Measurements from ENCODE around the gene GOLGA8S. TPM values are rescaled to one million over a fixed set of nuclear protein-coding genes. Genes with fewer than 3 reads are reported as not detected.
"Not testable (repeated sequence)": the region's sequence is repeated elsewhere in the genome, so short reads cannot be mapped to it uniquely, and the experiment has no call there.

The GOLGA8S gene
- total RNA-seq = under 1 TPM in 1 of 2 experiments, not detected in 1; 0.11 TPM

DNA sequence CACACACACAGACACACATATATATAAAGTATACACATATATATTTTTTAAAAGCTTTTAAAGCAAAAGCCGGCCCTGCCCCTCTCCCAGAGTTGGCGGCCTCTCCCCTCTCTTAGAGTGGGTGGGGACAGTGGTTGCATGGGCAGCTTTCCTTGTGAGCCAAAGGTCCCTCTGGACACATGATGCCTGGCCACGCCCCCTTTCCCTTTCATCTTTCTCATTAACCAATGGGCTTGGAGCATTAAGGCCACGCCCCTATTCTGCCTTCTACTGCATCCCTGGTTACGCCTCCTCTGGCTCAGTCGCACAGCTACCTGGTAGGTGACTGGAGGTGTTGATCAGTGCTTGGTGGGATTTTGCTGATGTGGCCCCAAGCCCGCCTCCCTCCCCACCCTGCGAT is at the start of gene GOLGA8S:
GOLGA8S (plus strand) TSS at position 301 of the 400 bp plus-strand sequence; CDS start at position 363, 62 bp downstream.
- CTCF ChIA-PET, POLR2A ChIA-PET: not testable (repeated sequence)

DNA sequence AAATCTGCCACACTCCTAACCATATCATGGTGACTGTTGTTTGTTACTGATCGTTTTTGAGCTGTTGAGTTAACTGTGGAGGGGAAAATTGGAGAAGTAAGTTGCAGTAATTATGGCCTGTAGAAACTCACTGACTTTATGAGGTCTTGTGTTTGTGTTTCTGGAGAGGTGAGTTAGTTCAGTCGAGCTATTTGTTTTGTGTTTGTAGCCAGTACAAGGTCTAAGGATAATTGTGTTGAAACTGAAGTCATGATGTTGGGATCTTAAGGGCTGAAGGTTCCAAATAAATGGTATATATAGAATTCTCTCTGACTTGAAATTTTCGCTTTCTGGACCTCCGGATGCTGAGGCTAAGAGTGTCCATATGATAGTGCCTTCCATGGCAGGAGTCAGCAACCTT is 49.7 kb upstream of the GOLGA8S start:
- POLR2A ChIA-PET, CTCF ChIA-PET: not testable (repeated sequence)

- CTCF ChIA-PET, POLR2A ChIA-PET: not testable (repeated sequence)
Measured at GRCh38 chr15:23305921-23306320, 48.6 kb upstream of the GOLGA8S start.

DNA sequence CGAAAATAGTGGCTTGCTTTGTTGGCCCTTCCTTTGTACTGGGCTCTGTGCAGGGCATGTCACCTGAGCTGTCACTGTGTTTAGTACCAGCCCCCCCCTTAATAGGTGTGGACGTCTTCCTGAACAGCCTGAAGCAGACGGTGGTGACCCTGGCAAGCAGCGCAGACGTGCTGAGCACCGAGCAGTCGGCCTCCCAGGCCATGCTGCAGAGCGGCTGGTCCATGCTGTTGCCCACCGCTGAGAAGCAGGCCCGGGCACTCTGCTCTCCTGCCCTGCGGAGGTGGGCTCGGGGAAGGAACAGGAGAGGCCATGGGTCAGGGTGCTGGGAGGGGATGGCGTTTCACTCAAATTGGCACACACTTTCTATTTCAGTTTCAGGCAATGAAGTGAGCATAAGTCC is 43.3 kb upstream of the GOLGA8S start:
- POLR2A ChIA-PET, CTCF ChIA-PET: not testable (repeated sequence)

GRCh38 chr15:23334096-23334495 is 20.5 kb upstream of the GOLGA8S start, which contains the start of gene GOLGA6L26:
GOLGA6L26 (minus strand) TSS chr15:23334196; CDS start chr15:23334135, 61 bp downstream.
- POLR2A ChIA-PET, CTCF ChIA-PET: not testable (repeated sequence)

DNA sequence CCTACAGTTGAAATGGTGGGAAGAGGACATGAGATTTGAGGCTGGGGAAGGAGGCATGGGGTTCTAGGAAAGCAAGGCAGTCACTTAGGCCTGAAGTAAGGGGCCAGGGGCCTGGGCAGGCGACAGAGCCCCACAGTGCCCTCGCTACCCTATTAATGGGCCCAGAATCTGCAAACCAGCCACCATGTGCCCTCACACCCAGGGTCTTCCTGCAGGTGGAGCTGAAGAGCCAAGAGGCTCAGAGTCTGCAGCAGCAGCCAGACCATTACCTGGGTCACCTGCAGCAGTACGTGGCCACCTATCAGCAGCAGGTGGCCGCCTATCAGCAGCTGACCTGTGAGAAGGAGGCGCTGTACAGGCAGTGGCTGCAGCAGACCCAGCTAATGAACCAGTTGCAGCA is 8.1 kb downstream of the GOLGA8S start:
- POLR2A ChIA-PET, CTCF ChIA-PET: not testable (repeated sequence)

- POLR2A ChIA-PET, CTCF ChIA-PET: not testable (repeated sequence)
Measured at GRCh38 chr15:23364261-23364660, 9.7 kb downstream of the GOLGA8S start.

GRCh38 chr15:23370578-23370977 is 16.0 kb downstream of the GOLGA8S start:
- ChIA-PET CTCF (no interaction called here), POLR2A (no interaction called here)

- CTCF ChIA-PET, POLR2A ChIA-PET: not testable (repeated sequence)
Measured at GRCh38 chr15:23371134-23371533, 16.6 kb downstream of the GOLGA8S start.

DNA sequence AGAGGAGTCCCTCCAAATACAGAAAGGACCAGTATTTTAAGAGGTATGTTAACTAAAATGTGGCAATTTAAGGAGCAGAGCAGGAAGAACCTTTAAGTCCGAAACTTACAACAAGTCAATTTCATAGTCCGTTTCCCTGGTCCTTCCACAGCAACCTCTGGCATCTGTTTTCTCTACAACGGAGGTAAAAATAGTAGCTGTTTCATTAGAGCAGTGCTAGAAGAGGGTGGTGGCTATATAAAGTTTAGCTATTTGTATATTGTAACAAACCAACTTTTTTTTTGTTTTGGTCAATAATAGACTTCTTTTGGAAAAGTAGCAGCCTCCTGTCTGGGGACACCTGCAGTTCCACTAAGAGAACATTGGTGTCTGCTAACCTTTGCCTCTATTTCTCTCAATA is 17.3 kb downstream of the GOLGA8S start:
- POLR2A ChIA-PET, CTCF ChIA-PET: not testable (repeated sequence)

- POLR2A ChIA-PET = no interaction called here
- CTCF ChIA-PET = no interaction called here
Measured at GRCh38 chr15:23372284-23372683, 17.7 kb downstream of the GOLGA8S start.

DNA sequence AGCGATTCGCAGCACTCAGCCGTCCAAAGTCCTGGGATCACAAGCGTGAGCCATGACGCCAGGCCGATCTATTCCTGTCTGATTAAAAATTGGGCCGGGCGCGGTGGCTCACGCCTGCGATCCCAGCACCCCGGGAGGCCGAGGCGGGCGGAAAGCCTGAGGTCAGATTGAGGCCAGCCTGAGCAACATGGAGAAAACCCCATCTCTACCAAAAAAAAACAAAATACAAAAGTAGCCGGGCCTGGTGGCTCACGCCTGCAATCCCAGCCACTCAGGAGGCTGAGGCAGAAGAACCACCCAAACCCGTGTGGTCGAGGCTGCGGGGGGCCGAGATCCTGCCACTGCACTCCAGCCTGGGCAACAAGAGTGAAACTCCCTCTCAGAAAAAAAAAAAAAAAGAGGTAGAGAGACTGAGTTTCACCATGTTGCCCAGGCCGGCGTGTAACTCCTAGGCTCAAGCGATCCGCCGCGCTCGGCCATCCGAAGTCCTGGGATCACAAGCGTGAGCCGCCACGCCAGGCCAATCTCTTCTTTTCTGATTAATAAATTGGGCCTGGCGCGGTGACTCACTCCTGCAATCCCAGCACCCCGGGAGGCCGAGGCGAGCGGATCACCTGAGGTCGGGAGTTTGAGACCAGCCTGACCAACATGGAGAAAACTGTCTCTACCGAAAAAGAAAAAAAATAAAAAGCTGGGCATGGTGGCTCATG is 18.5 kb downstream of the GOLGA8S start:
- POLR2A ChIA-PET, CTCF ChIA-PET: not testable (repeated sequence)

DNA sequence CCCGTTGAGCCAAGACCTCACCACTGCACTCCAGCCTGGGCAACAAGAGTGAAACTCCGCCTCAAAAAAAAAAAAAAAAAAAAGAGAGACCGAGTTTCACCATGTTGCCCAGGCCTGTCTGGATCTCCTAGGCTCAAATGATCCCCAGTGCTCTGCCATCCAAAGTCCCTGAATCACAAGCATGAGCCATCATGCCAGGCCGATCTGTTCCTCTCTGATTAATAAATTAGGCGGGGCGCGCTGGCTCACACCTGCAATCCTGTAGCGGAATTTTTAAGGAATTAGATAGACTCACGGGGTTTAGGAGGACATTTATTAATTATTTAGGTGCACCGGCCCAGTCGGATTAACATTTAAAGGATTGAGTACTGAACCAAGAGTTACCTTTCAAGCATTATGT is 19.7 kb downstream of the GOLGA8S start:
- CTCF ChIA-PET, POLR2A ChIA-PET: not testable (repeated sequence)

DNA sequence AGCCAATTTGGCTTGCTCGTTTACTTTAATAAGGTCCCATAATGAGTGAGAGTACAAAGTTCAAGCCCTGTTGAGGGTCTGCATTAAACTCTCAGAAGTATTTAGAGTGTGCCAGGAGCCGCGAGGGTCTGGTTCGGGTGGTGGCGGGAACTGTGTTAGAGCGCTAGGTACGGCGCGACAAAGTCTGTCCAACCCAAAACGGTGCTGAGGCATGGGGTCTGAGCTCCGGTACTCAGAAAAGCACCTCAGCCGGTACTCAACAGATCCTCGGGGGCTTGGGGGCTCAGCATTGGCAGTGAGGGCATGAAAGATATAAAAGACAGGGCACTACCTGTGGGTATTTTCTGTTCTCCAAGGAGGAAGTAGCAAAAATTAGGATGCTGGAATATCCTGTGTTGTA is 24.4 kb downstream of the GOLGA8S start:
- POLR2A ChIA-PET, CTCF ChIA-PET: not testable (repeated sequence)

DNA sequence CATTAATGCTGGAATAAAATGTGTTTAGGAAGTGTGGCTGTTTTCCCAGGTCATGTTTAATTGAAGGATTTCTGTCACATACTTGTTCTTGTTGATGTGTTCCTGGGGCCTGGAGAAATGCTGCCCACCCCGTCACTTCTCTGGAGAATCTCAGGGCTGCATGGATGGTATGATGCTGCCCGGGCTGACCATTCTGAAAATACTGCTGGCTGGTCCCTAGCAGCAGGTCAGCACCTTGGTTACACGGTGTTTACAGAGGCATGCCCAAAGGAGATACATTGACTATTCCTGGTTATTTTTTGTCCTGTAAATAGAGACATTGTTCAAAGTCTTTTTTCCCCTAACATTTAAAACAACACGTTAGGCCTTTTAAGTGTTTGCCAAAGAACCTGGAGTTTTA is 26.2 kb downstream of the GOLGA8S start:
- POLR2A ChIA-PET, CTCF ChIA-PET: not testable (repeated sequence)

GRCh38 chr15:23381192-23381591 is 26.6 kb downstream of the GOLGA8S start:
- POLR2A ChIA-PET = not testable (repeated sequence)

GRCh38 chr15:23384371-23384770 is 29.8 kb downstream of the GOLGA8S start:
- ChIA-PET CTCF (no interaction called here), POLR2A (no interaction called here)

More at GRCh38 chr15:23381192-23381591, 26.6 kb downstream of the GOLGA8S start:
- CTCF ChIA-PET = not testable (repeated sequence)

GRCh38 chr15:23385886-23386430 is 31.4 kb downstream of the GOLGA8S start:
- POLR2A ChIA-PET = no interaction called here
- CTCF ChIA-PET = no interaction called here

DNA sequence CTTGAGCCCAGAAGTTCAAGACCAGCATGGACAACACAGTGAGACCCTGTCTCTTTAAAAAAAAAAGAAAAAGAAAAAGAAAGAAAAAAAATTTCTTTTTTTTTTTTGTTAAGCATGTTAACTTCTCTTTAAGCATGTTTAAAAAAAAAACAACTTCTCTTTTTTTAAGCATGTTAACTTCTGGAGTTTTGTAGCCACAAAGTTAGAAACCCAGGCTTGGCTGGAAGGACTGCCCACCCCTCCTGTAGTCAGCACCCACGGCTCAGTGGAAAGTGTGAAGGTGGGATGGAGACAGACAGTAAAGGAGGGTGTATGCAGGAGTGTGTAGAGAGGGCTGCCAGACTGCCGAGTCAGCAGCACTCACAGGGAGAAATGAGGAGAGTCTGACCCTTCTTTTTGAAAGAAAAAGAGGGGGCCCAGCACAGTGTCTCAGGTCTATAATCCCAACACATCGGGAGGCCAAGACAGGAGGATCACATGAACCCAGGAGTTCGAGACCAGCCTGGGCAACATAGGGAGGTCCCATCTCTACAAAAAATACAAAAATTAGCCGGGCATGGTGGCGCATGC is 33.2 kb downstream of the GOLGA8S start:
- CTCF ChIA-PET = no interaction called here
- POLR2A ChIA-PET = no interaction called here

GRCh38 chr15:23395030-23395692 is 40.6 kb downstream of the GOLGA8S start:
- ChIA-PET CTCF (no interaction called here), POLR2A (no interaction called here)

- POLR2A ChIA-PET = no interaction called here
- CTCF ChIA-PET = no interaction called here
Measured at GRCh38 chr15:23395832-23396231, 41.3 kb downstream of the GOLGA8S start.

Data from activated CD8-positive, alpha-beta memory T cell treated with anti-CD3 and anti-CD28 coated beads for 36 hours (primary cell).